HCT116 (cell line): ENCODE measurements around the gene MTFR1L.

Source experiments
- CEBPB ChIP-seq: IDR thresholded peaks from 2 replicates; pipeline ENCODE4 v1.6.1; 2012; ENCODE audit warnings: low read depth
- EZH2 ChIP-seq: fragments of 200-600 bp; sonication (generic); IDR thresholded peaks from 2 replicates; pipeline ENCODE4 v1.6.1; 2017; ENCODE audit warnings: antibody characterized with exemption, mixed run types
- EZH2phosphoT487 ChIP-seq: fragments of 200-600 bp; IDR thresholded peaks from 2 replicates; pipeline ENCODE4 v1.6.1; 2018; ENCODE audit warnings: antibody characterized with exemption, borderline replicate concordance
- JUND ChIP-seq: IDR thresholded peaks from 2 replicates; pipeline ENCODE4 v1.6.1; 2012
- POLR2A ChIP-seq: IDR thresholded peaks from 2 replicates; pipeline ENCODE4 v1.7.0; 2011; ENCODE audit warnings: borderline replicate concordance; ENCODE audit not compliant: insufficient read depth, insufficient read length; ENCODE audit errors: extremely low read depth
- POLR2AphosphoS5 ChIP-seq: IDR thresholded peaks from 2 replicates; pipeline ENCODE4 v1.6.1; 2011; ENCODE audit warnings: mild to moderate bottlenecking, low read depth, low read length, moderate library complexity
- SIN3A ChIP-seq: IDR thresholded peaks from 2 replicates; pipeline ENCODE4 v1.6.1; 2012; ENCODE audit warnings: low read depth
- SP1 ChIP-seq: IDR thresholded peaks from 2 replicates; pipeline ENCODE4 v1.6.1; 2012; ENCODE audit warnings: low read depth
- TCF7L2 ChIP-seq: IDR thresholded peaks from 2 replicates; pipeline ENCODE4 v1.7.0; 2011; ENCODE audit warnings: borderline replicate concordance, inconsistent platforms; ENCODE audit not compliant: insufficient read depth, insufficient read length; ENCODE audit errors: extremely low read depth
- ZFX ChIP-seq: fragments of 450-650 bp; IDR thresholded peaks from 2 replicates; pipeline ENCODE4 v1.6.1; 2017
- ZNF274 ChIP-seq: fragments of 200-500 bp; sonication (Bioruptor generic); IDR thresholded peaks from 2 replicates; pipeline ENCODE4 v1.6.1; 2014; ENCODE audit warnings: mild to moderate bottlenecking, low read depth, low read length, inconsistent platforms
- TF ChIP-seq, protein P1 (sequence below): IDR thresholded peaks from 2 replicates; pipeline ENCODE4 v1.6.1; 2011; ENCODE audit warnings: mild to moderate bottlenecking, low read length, moderate library complexity; ENCODE audit not compliant: insufficient replicate concordance; ENCODE audit errors: extremely low read depth
- TF ChIP-seq, protein P2 (sequence below), 3 experiments: fragments of 200-600 bp in 1 of 3; sonication (generic) in 1 of 3; IDR thresholded peaks in 2 of 3; conservative IDR thresholded peaks in 1 of 3; 2 replicates each; pipeline ENCODE4 v1.5.1; 2012 to 2017; ENCODE audit warnings: low read depth in 2 of 3, low read length in 2 of 3, antibody characterized with exemption in 1 of 3, borderline replicate concordance in 1 of 3, control low read depth in 1 of 3, mild to moderate bottlenecking in 1 of 3, mixed read lengths in 1 of 3, mixed run types in 1 of 3, moderate library complexity in 1 of 3; ENCODE audit not compliant: insufficient read depth in 1 of 3
- TF ChIP-seq, protein P3 (sequence below): IDR thresholded peaks from 2 replicates; pipeline ENCODE4 v1.6.1; 2012; ENCODE audit warnings: low read depth

DNA sequence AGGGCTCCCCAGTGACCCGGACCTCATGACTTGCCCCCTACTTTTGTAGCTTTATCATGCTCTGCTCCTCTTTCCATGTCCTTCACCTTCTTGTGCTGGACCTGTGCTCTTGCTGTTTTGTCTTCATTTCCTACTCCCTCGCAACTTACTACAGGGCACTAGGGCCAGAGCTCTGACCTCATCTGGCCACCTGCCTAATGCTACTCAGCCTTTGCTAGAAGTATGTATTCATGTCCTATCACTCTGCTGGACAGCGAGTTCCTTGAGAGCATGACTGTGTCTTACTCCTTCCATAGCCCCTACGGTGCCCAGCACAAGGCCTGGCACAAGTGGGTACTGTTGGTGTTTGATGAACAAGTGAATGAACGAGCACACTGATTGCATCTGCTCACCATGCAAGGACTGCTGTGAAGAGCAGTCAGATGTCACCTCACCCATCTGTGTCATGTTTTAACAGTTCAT is 1.9 kb downstream of the MTFR1L start:
- TF ChIP-seq JUND (no peak), EZH2 (no peak), EZH2phosphoT487 (no peak), CEBPB (no peak), POLR2AphosphoS5 (no peak), POLR2A (no peak), ZFX (no peak), SIN3A (no peak), SP1 (no peak), ZNF274 (no peak), TCF7L2 (no peak)
- TF ChIP-seq, protein P1, sequence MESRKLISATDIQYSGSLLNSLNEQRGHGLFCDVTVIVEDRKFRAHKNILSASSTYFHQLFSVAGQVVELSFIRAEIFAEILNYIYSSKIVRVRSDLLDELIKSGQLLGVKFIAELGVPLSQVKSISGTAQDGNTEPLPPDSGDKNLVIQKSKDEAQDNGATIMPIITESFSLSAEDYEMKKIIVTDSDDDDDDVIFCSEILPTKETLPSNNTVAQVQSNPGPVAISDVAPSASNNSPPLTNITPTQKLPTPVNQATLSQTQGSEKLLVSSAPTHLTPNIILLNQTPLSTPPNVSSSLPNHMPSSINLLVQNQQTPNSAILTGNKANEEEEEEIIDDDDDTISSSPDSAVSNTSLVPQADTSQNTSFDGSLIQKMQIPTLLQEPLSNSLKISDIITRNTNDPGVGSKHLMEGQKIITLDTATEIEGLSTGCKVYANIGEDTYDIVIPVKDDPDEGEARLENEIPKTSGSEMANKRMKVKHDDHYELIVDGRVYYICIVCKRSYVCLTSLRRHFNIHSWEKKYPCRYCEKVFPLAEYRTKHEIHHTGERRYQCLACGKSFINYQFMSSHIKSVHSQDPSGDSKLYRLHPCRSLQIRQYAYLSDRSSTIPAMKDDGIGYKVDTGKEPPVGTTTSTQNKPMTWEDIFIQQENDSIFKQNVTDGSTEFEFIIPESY = no peak
- TF ChIP-seq, protein P2, sequence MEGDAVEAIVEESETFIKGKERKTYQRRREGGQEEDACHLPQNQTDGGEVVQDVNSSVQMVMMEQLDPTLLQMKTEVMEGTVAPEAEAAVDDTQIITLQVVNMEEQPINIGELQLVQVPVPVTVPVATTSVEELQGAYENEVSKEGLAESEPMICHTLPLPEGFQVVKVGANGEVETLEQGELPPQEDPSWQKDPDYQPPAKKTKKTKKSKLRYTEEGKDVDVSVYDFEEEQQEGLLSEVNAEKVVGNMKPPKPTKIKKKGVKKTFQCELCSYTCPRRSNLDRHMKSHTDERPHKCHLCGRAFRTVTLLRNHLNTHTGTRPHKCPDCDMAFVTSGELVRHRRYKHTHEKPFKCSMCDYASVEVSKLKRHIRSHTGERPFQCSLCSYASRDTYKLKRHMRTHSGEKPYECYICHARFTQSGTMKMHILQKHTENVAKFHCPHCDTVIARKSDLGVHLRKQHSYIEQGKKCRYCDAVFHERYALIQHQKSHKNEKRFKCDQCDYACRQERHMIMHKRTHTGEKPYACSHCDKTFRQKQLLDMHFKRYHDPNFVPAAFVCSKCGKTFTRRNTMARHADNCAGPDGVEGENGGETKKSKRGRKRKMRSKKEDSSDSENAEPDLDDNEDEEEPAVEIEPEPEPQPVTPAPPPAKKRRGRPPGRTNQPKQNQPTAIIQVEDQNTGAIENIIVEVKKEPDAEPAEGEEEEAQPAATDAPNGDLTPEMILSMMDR (IDR thresholded peaks at IDR 0.05 in 2 of 3, conservative IDR thresholded peaks at IDR 0.05 in 1 of 3; ENCODE audit: borderline replicate concordance in 1 of 3, insufficient read depth in 1 of 3, low read depth in 2 of 3, low read length in 2 of 3) = no peak
- TF ChIP-seq, protein P3, sequence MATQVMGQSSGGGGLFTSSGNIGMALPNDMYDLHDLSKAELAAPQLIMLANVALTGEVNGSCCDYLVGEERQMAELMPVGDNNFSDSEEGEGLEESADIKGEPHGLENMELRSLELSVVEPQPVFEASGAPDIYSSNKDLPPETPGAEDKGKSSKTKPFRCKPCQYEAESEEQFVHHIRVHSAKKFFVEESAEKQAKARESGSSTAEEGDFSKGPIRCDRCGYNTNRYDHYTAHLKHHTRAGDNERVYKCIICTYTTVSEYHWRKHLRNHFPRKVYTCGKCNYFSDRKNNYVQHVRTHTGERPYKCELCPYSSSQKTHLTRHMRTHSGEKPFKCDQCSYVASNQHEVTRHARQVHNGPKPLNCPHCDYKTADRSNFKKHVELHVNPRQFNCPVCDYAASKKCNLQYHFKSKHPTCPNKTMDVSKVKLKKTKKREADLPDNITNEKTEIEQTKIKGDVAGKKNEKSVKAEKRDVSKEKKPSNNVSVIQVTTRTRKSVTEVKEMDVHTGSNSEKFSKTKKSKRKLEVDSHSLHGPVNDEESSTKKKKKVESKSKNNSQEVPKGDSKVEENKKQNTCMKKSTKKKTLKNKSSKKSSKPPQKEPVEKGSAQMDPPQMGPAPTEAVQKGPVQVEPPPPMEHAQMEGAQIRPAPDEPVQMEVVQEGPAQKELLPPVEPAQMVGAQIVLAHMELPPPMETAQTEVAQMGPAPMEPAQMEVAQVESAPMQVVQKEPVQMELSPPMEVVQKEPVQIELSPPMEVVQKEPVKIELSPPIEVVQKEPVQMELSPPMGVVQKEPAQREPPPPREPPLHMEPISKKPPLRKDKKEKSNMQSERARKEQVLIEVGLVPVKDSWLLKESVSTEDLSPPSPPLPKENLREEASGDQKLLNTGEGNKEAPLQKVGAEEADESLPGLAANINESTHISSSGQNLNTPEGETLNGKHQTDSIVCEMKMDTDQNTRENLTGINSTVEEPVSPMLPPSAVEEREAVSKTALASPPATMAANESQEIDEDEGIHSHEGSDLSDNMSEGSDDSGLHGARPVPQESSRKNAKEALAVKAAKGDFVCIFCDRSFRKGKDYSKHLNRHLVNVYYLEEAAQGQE = no peak
